Measurements from ENCODE around the gene PLB1.

PLB1 gene

DNA sequence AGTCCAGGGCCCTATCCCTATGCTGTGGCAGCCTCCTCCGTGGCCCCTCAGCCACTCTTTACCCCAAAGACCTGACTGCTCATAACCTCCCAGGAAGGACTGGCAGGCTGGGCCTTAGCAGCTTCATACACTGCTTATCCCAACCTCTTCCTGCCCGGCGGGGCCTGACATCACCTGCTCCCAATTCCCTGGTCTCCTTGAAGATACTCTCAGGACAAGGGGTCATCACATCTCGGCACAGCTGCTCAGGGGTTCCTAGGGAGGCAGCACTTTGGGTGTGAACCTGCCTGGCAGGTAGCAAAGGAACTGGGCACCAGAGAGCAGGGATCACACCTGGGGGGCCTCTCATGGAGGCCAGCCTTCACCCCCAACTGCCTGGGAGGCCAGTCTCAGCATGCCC is 68.5 kb downstream of the PLB1 start:
- no peak for DNase-seq (ENCODE audit: low read depth)

DNA sequence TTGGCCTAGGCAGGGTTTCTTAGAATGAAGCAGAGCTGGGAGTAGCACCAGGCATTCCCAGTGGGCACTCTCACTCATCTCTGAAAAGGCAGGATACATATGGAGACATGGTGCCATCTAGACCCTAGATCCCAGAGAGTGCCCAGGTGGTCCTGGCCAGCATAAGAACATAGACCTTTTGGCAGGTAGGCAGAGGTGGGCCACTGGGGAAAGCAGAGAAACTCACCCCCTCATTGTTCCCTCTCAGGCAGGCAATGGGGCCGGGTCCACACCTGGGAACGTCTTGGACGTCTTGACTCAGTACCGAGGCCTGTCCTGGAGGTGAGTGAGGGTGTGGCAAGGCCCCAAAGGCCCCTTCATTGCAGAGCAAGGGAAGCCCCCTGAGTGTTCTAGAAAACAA is 69.2 kb downstream of the PLB1 start:
- DNase-seq (ENCODE audit: low read depth): no peak

DNA sequence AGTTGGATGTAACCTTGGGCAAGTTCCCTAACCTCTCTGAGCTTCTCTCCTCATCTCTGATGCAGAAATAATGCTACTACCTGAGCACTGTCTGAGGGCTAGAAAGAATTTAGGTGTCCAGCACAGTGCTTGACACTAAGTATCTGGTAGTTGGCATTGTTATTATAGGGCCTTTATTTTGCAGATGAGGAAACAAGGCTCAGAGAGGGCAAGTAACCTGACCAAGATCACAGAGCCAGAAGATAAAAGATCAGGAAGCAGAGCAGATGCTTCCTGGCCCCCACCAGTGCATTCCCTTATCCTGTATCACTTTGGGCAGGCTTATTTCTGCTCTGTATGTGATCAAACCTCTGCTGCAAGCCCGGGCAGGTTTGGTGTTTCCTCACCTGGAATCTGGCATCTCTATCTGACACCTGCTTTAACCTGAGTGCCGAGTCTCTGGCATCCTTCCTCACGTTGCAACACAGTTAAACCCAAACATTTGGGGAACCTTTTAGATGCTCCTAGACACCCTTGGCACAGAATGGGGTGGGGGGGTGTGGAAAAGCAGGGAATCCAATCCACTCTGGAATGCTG is 69.9 kb downstream of the PLB1 start:
- no peak for DNase-seq (ENCODE audit: low read depth)

DNA sequence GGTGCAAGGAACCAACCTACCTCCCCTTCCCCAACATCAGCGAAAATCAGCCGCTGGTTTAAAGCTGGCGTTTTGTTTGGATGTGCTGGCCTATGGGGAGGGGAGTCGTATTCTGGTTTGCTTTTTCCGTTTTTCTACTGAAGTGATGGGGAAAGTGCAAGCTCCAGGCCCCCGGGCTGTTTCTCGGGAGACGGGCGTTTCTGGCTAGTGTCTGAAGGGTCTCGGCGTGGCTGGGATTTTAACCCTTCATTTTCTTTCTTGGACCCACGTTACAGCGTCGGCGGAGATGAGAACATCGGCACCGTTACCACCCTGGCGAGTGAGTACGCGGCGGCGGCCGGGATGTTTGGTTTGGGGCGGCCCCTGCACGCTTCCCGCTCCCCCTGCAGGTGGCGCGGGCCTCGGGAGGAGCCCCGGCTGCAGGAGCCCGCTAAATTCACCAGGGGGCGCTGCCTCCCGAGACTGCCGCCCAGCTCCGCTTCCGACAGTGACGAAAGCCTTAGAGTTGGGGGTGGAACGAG is 70.7 kb downstream of the PLB1 start:
- peak; percentile 81 for DNase-seq (ENCODE audit: low read depth)

DNA sequence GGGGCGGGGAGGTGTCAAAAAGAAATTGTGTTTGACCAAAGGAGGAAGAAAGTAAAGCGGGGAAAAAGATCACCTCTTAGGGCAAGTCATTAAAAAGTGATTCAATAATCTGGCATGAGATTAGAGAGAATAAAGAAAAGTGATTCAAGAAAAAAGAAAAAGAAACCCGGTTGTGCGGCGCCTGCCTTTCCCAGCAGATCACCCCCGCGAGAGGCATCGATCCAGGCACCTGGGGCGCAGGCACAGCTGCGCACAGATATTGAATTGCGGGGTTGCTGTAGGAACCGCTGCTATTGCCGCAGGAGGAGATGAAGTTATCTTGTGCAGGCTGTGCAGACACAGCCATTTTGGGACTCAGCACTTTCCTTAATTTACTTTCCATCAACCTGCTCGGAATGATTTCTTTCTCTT is 71.2 kb downstream of the PLB1 start:
- DNase-seq (ENCODE audit: low read depth): no peak

DNA sequence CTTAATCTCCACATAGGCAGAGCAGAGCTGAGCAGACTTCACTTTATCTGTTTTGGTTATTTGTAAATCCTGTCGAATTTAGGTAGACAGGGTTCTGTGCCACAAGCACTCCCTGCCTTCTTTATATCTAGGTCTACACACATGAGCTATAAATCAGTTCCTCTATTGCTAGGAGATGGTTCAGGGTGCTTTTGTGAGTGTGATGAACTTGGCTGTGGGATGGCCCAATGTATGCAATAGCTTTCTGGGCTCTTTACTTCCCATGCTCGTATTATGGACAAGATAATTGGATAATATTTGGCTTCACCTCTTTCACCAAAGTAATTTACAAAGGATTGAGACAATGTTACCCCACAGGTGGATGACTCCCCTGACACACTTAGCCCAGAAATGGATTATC is 72.2 kb downstream of the PLB1 start:
- no peak for DNase-seq (ENCODE audit: low read depth)

DNA sequence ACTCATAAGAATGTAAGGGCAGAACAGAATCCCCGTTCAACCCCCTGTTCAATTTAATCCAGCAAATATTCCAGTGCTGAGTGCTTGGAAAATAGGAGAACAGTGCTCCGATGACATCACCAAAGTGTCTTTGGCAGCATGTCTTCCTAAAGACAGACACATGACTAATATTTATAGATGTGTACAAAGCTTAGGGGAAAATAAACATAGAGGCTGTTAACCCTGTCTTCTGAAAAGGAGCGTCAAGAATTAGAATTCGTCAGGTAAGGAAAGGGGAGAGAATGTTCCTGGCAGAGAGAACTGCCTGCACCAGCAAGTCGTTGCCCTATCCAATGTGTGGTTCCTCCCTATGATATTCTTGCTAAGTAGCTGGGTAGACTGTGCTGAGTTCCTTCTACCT is 72.7 kb downstream of the PLB1 start:
- no peak for DNase-seq (ENCODE audit: low read depth)

DNA sequence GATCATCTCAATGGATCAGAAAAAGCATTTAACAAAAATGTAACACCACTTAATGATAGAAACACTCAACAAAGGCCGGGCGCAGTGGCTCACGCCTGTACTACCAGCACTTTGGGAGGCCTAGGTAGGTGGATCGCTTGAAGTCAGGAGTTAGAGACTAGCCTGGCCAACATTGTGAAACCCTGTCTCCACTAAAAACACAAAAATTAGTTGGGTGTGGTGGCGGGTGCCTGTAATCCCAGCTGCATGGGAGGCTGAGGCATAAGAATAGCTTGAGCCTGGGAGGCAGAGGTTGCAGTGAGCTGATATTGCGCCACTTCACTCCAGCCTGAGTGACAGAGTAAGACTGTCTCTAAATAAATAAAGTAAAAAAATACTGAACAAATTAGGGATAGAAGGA is 74.6 kb downstream of the PLB1 start:
- DNase-seq (ENCODE audit: low read depth): no peak

DNA sequence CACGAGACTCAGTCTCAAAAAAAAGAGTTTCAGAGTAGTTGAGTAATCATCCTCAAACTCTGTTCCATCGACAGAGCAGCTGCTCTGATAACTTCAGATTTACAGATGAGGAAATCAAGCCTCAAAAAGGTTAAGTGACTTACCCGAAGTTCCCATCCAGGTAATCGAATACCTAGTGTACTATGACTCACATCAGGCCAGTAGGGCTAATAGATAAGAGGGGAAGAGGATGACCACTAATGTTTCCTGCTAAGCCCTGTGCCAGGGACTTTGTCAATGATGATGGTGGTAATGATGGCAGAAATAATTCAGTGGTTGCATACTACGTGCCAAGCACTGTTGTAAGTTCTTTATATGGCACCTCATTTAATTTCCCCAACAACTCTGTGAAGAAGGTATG is 80.9 kb downstream of the PLB1 start:
- no peak for DNase-seq (ENCODE audit: low read depth)

DNA sequence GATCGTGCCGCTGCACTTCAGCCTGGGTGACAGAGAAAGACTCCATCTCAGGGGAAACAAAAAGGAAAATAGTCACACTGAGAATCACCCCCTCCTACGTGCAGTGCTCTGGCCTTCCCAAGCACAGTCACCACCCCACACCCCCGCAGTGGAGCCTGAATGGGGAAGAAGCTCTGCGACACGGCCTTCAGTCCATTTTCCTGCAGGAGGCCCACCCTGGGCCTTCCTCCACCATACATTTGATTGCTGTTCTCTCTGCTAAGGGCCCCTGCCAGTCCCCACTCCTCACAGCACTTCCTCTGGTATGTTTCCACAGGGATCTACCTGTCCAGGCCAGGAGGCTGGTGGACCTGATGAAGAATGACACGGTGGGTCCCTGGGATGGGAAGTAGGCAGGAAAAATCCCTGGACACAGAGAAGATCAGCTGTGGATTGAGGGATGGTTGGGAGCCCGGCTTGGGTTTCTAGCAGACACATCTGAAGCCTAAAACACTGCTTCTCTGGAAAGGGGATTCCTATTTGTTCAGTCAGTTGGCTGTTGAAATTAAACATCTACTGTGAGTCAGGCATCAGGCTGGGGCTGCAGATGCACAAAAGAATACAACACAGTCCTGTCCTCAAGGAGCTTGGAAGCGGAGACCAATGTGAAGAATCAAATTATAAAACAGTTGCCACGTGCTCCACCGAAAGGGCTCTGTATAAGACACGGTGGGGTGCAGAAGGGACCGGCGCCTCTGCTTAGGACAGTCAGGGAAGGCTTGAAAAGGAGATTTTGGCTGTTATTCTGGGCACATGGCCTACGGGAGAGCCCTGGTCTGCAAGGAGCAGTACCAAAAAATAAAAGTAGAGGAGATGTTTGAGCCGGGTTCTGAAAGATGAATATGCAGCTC is 82.2 kb downstream of the PLB1 start:
- DNase-seq (ENCODE audit: low read depth): no peak

DNA sequence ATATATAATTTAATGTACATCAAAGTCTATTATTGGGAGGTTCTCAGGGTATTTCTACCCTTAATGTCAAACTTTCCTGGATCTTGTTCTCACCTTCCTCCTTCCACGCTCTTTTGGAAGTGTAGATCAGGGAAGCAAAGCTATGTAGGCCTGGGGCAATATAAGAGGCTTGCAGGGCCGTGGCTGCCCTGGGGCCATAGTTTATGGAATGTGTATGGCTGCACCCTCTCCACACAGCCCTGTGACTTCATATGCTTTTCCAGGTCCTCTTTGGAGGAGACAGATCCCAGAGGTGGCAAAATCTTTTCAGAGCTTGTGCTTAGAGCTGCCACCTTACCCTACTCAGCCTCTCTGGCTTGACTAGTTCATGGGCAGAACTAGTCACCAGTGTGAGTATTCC is 82.9 kb downstream of the PLB1 start:
- no peak for DNase-seq (ENCODE audit: low read depth)

DNA sequence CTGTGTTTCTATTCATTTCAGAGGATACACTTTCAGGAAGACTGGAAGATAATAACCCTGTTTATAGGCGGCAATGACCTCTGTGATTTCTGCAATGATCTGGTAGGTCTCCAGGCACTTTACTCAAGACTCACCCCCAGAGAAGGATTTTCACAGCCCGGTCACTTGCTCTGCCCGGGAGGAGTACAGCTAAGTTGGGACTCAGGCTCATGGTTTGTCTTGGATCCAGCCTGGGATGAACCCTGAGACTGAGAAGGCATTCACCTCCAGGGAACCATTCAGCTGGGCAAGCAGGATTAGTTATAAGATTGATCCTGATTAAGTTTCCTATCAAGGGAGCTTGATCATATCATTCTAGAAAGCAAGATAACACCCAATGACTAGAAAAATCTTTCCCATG is 83.7 kb downstream of the PLB1 start:
- no peak for DNase-seq (ENCODE audit: low read depth)

DNA sequence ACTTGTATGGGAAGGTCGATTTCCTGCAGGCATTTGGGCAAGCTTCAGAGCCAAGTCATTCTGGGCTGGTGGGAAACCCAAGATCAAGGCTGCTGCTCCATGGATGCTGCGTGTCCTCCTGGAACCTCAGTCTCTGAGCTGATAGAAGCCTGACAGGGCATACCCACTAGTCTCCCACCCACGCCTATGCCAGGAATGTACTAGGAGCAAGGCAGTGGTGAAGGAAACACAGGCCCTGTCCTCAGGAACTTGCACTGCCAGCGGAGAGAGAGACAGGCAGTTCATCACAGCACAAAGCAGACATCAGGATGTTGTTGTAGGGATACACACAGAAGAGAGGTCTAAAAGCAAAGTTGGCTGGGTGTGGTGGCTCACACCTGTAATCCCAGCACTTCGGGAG is 84.2 kb downstream of the PLB1 start:
- no peak for DNase-seq (ENCODE audit: low read depth)

DNA sequence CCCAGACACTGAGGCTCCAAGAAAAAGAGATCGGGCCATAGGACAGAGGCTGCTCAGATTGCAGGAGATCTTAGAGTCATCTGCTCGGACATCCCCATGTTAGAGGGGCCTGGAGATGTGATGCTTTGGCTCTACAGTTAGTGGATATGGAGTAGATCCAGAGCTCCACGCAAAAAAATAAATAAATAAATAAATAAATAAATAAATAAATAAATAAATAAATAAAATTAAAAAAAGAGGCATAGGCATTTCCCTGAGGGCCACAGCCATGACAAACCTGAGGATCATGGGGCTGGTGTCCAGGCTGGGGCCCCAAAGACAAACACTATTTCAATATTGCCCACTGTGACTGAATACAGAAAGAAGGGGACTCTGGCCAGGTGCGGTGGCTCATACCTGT is 85.5 kb downstream of the PLB1 start:
- DNase-seq (ENCODE audit: low read depth): no peak

DNA sequence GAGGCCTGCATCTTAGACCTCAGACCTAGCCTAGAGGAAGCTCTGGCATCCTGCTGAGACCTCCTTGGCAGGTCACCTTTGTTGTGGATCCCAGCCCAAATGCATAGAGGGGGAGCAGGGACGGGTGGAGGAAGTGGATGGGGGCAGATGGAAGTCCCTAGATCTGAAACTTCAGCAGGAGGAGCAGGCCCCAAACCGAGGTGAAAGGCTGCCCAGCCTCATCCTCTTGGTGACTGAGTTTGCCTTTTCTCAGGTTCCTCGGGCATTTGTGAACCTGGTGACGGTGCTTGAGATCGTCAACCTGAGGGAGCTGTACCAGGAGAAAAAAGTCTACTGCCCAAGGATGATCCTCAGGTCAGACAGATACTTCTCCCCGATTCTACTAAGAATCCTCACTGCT is 86.3 kb downstream of the PLB1 start:
- DNase-seq (ENCODE audit: low read depth): no peak

DNA sequence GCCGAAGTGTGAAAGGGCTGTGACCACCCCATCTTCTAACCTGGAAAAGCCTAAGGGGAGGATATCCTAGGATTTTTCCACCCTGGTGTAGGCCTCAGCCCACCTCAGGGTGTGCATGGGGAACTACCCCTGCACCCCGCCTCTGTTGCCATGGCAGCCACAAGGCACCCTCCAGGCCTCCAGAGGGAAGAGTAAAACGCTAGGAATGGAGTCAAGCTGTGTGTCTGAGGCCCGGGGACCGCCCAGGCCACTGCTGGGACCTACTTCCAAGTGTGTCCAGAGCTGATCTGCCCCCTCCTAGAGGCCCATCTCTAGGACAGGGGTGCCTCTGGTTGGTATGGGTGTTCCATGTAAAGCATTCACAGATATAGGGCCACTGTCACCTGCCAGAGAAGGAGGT is 86.7 kb downstream of the PLB1 start:
- no peak for DNase-seq (ENCODE audit: low read depth)

DNA sequence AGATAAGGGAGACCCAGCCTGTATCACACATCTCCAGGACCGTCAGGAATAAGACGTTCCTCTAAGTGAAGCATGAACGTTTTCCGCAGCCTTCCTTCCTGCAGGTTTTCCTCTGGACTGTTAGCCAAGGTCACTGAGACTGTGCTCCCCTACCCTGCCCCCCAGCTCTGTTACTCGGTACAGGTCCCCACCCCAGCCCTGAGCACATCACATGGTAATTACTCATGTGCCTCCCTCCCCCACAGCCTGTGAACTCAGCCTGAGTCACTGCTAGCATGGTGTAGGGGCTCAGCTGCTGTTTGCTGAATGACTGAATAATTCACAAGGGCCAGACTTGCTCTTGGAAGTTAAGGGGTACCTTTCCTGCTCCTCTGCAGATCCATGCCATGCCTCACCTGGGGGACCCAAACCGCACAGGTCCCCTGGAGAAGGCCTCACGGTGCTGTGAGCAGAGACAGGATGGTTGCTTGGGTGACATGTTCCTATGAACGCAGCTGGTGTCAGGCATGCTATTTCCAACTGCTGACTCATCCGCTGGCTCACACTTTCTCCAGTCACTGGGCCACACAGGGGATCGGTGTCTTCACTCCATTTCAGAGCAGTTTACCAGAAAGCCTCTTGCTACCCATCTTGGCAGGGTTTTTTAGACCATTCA is 88.2 kb downstream of the PLB1 start:
- no peak for DNase-seq (ENCODE audit: low read depth)

DNA sequence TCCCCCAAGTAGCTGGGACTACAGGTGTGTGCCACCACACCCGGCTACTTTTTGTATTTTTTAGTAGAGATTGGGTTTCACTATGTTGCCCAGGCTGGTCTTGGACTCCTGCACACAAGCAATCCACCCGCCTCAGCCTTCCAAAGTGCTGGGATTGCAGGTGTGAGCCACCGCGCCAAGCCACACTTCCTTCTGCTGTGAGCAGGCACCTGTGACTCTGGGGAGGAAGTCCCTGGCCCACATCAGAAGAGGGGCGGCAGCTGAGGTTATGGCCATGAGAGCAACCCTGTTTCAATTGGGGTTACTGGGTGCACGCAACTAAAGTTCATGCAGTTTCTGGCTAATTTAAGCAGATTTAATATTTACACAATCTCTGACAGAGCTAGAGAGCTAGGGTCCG is 91.0 kb downstream of the PLB1 start:
- DNase-seq (ENCODE audit: low read depth): no peak

DNA sequence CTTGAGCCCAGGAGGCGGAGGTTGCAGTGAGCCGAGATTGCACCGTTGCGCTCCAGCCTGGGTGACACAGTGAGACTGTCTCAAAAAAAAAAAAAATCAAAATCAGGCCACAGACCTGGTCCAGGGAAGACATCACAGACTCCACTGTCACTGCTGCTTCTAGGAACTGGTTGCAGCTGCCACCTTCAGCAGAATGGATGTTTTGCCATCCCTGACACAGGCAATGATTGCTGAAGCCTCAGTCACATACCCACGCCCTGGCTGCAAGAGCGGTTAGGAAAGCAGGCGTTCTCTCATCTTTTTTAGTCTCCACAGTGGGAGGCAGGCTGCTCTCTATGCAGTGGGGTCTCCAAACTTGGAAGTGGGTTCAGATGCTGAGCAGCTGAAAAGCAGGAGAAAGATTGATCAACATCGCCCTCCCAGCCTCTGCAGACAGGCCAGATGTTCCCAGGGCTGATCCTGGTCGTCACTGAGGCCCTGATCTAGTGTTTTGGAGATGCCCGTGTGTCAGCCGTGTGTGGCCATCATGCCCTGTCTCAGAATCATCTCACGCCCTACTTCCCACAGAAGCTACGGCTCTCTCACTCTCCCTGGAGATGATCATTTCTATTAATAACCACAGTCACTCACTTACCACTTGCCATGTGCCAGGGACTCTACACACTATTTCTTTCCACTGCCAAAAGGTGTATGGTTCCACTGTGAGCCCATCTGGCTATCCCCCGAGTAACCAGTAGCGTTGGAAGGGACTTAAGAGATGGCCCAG is 91.8 kb downstream of the PLB1 start:
- no peak for DNase-seq (ENCODE audit: low read depth)

DNA sequence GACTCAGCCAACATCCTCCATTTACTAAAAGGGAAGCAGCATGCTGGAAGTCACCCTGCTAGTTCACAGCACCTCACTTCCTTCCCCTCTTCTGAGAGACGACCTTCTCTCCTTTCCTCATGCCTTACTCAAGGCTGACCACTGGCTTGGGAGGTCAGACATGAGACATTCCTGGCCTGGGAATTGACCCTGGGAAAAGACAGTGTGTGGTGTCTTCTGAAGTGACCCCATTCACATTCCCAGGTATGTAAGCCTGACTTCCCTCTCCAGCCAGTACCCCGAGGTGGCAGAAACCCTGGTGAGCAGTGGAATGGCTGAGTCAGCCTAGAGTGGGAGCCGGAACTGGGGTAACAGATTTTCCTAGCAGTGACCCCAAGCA is 92.4 kb downstream of the PLB1 start:
- DNase-seq (ENCODE audit: low read depth): no peak

DNA sequence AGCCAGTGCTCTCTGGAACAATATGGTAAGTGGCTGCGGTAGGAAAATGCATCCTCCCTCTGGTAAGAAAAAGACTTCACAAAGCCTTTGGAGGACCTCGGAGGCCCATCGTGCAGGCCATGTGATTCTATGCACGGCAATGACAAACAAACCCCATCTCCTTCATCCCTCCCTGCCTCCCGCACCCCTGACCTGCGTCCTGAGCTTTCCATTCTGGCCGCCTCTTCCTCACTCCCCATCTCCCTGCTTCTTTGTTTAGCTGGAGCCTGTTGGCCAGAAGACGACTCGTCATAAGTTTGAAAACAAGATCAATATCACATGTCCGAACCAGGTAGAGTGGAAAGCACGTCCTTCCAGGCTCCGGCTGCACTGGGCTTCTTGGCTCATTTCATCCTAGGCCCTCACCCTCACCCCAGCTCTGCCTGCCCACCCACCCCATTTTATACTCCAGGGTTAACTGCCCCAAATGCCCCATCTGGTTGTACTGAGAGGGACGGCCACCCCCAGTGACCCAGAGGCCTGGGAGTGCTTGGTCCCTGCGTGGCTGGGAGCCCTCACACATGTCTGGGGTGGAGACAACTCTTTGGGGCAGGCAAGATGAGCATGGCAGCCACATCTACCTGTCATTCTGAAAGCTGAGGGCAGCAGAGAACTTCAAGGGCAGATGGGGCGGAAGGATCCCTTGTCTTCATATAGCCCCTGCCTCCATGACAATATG is 94.0 kb downstream of the PLB1 start:
- no peak for DNase-seq (ENCODE audit: low read depth)
